GM21515 (cell line): ENCODE data around the gene SOX13.

Experiments
- ATAC-seq: cut with Tn5 transposase; IDR thresholded peaks from one replicate; pipeline ENCODE4 v1.9.1; 2021; ENCODE audit not compliant: unreplicated experiment

The SOX13 gene

GRCh38 chr1:204062106-204062505, 10.8 kb upstream of the SOX13 start:
- no peak for ATAC-seq

GRCh38 chr1:204065174-204065985, 7.5 kb upstream of the SOX13 start:
- ATAC-seq: no peak

- ATAC-seq: no peak
Measured at GRCh38 chr1:204065986-204066300, 7.0 kb upstream of the SOX13 start.

GRCh38 chr1:204067935-204068334, 5.0 kb upstream of the SOX13 start:
- ATAC-seq: no peak

- ATAC-seq: no peak
Measured at GRCh38 chr1:204069887-204070286, 3.0 kb upstream of the SOX13 start.

- no peak for ATAC-seq
Measured at GRCh38 chr1:204070895-204071294, 2.0 kb upstream of the SOX13 start.

GRCh38 chr1:204073837-204074273, 940 bp downstream of the SOX13 start:
- ATAC-seq: no peak

GRCh38 chr1:204074274-204075138, 1.6 kb downstream of the SOX13 start:
- no peak for ATAC-seq

GRCh38 chr1:204075139-204075521, 2.2 kb downstream of the SOX13 start:
- ATAC-seq: no peak

- ATAC-seq: no peak
Measured at GRCh38 chr1:204075890-204076846, 3.3 kb downstream of the SOX13 start.

- no peak for ATAC-seq
Measured at GRCh38 chr1:204076891-204077290, 4.0 kb downstream of the SOX13 start.

GRCh38 chr1:204077979-204078696, 5.2 kb downstream of the SOX13 start:
- no peak for ATAC-seq

GRCh38 chr1:204079608-204079999, 6.7 kb downstream of the SOX13 start:
- no peak for ATAC-seq

GRCh38 chr1:204080163-204080903, 7.4 kb downstream of the SOX13 start:
- no peak for ATAC-seq

GRCh38 chr1:204081164-204081790, 8.4 kb downstream of the SOX13 start:
- ATAC-seq: no peak

GRCh38 chr1:204081791-204082513, 9.0 kb downstream of the SOX13 start:
- no peak for ATAC-seq

GRCh38 chr1:204083491-204083890, 10.6 kb downstream of the SOX13 start:
- ATAC-seq: no peak

GRCh38 chr1:204084247-204084772, 11.4 kb downstream of the SOX13 start:
- ATAC-seq: no peak
